SK-N-SH treated with all-trans-retinoic acid at 6 μM for 48 hours (cell line): ENCODE measurements around the gene SLC25A23.

Source experiments
- ATAC-seq: fragments of 200-7000 bp; cut with Tn5 transposase; 3 replicates; pipeline ENCODE4 v1.9.1; 2020; ENCODE audit warnings: mild to moderate bottlenecking, moderate library complexity
- ARNTL ChIP-seq: fragments of 450-650 bp; formaldehyde crosslinking; IDR thresholded peaks from 2 replicates; pipeline ENCODE4 v1.5.0; 2020; ENCODE audit warnings: low read depth, mild to moderate bottlenecking, moderate library complexity, borderline replicate concordance
- BACH2 ChIP-seq: fragments of 250-450 bp; sonication (Bioruptor Pico); IDR thresholded peaks from 2 replicates; pipeline ENCODE4 v1.9.0; 2021; ENCODE audit warnings: mild to moderate bottlenecking, borderline replicate concordance
- CREB5 ChIP-seq: fragments of 250-450 bp; sonication (Bioruptor Pico); IDR thresholded peaks from 2 replicates; pipeline ENCODE4 v1.5.1; 2020; ENCODE audit warnings: low read depth, mild to moderate bottlenecking, moderate library complexity
- CSDC2 ChIP-seq: fragments of 250-450 bp; sonication (Bioruptor Pico); IDR thresholded peaks from 2 replicates; pipeline ENCODE4 v1.5.0; 2020; ENCODE audit warnings: mild to moderate bottlenecking, moderate library complexity
- CSRNP3 ChIP-seq: fragments of 250-450 bp; sonication (Bioruptor Pico); IDR thresholded peaks from 2 replicates; pipeline ENCODE4 v1.5.1; 2021; ENCODE audit warnings: mild to moderate bottlenecking, moderate library complexity
- ESRRG ChIP-seq: fragments of 250-450 bp; sonication (Bioruptor Pico); IDR thresholded peaks from 2 replicates; pipeline ENCODE4 v1.6.1; 2021; ENCODE audit warnings: mild to moderate bottlenecking
- GLIS3 ChIP-seq: fragments of 250-450 bp; sonication (Bioruptor Pico); IDR thresholded peaks from 2 replicates; pipeline ENCODE4 v1.5.0; 2020; ENCODE audit warnings: mild to moderate bottlenecking, moderate library complexity
- ISL1 ChIP-seq: fragments of 250-450 bp; sonication (Bioruptor Pico); IDR thresholded peaks from 2 replicates; pipeline ENCODE4 v2.1.2; 2022; ENCODE audit warnings: mild to moderate bottlenecking, moderate library complexity
- OSR1 ChIP-seq: fragments of 250-450 bp; sonication (Bioruptor Pico); IDR thresholded peaks from 2 replicates; pipeline ENCODE4 v1.8.0; 2022; ENCODE audit warnings: moderate library complexity, mild to moderate bottlenecking, inconsistent platforms
- POU6F1 ChIP-seq: fragments of 250-450 bp; sonication (Bioruptor Pico); IDR thresholded peaks from 2 replicates; pipeline ENCODE4 v1.8.0; 2021; ENCODE audit warnings: low read depth, mild to moderate bottlenecking, moderate library complexity, borderline replicate concordance
- PPARA ChIP-seq: fragments of 250-450 bp; sonication (Bioruptor Pico); IDR thresholded peaks from 2 replicates; pipeline ENCODE4 v1.5.0; 2020; ENCODE audit warnings: mild to moderate bottlenecking, borderline replicate concordance
- RARB ChIP-seq: fragments of 250-450 bp; sonication (Bioruptor Pico); IDR thresholded peaks from 2 replicates; pipeline ENCODE4 v1.8.0; 2021; ENCODE audit warnings: mild to moderate bottlenecking, moderate library complexity
- SNAI2 ChIP-seq: fragments of 250-450 bp; sonication (Bioruptor Pico); IDR thresholded peaks from 2 replicates; pipeline ENCODE4 v1.5.0; 2020; ENCODE audit warnings: mild to moderate bottlenecking, moderate library complexity
- TCF4 ChIP-seq: fragments of 250-450 bp; sonication (Bioruptor Pico); IDR thresholded peaks from 2 replicates; pipeline ENCODE4 v1.8.0; 2021; ENCODE audit warnings: mild to moderate bottlenecking, moderate library complexity, borderline replicate concordance
- TOX ChIP-seq: fragments of 250-450 bp; sonication (Bioruptor Pico); IDR thresholded peaks from 2 replicates; pipeline ENCODE4 v1.8.0; 2021; ENCODE audit warnings: mild to moderate bottlenecking, moderate library complexity, borderline replicate concordance
- TSHZ2 ChIP-seq: fragments of 250-450 bp; sonication (Bioruptor Pico); IDR thresholded peaks from 2 replicates; pipeline ENCODE4 v1.5.0; 2020; ENCODE audit warnings: mild to moderate bottlenecking, moderate library complexity
- ZC3H10 ChIP-seq: fragments of 250-450 bp; sonication (Bioruptor Pico); IDR thresholded peaks from 2 replicates; pipeline ENCODE4 v1.5.1; 2021; ENCODE audit warnings: mild to moderate bottlenecking, moderate library complexity
- ZFP3 ChIP-seq: fragments of 250-450 bp; sonication (Bioruptor Pico); IDR thresholded peaks from 2 replicates; pipeline ENCODE4 v1.5.0; 2020; ENCODE audit warnings: mild to moderate bottlenecking, moderate library complexity
- ZFP30 ChIP-seq: fragments of 450-650 bp; formaldehyde crosslinking; IDR thresholded peaks from 2 replicates; pipeline ENCODE4 v1.5.0; 2022; ENCODE audit warnings: mild to moderate bottlenecking, moderate library complexity
- ZNF565 ChIP-seq: fragments of 450-650 bp; formaldehyde crosslinking; conservative IDR thresholded peaks from 2 replicates; pipeline ENCODE4 v1.5.0; 2020; ENCODE audit warnings: low read depth, mild to moderate bottlenecking, moderate library complexity
- ZNF70 ChIP-seq: fragments of 450-650 bp; formaldehyde crosslinking; IDR thresholded peaks from 2 replicates; pipeline ENCODE4 v1.5.0; 2020; ENCODE audit warnings: mild to moderate bottlenecking, moderate library complexity
- ZNF8 ChIP-seq: fragments of 450-650 bp; formaldehyde crosslinking; IDR thresholded peaks from 2 replicates; pipeline ENCODE4 v1.5.0; 2020; ENCODE audit warnings: mild to moderate bottlenecking, moderate library complexity
- TF ChIP-seq, protein P1 (sequence below): fragments of 250-450 bp; sonication (Bioruptor Pico); IDR thresholded peaks from 2 replicates; pipeline ENCODE4 v1.8.0; 2020; ENCODE audit warnings: mild to moderate bottlenecking, moderate library complexity, borderline replicate concordance

Gene SLC25A23

GRCh38 chr19:6471076-6471475, 11.5 kb upstream of the SLC25A23 start:
- TF ChIP-seq CSRNP3 (CRISPR knock-in tag) (no peak), BACH2 (CRISPR knock-in tag) (no peak), ZFP30 (CRISPR knock-in tag) (no peak), TSHZ2 (CRISPR knock-in tag) (no peak), CSDC2 (CRISPR knock-in tag) (no peak), CREB5 (CRISPR knock-in tag) (no peak), GLIS3 (CRISPR knock-in tag) (no peak), ARNTL (CRISPR knock-in tag) (no peak), ISL1 (no peak), PPARA (CRISPR knock-in tag) (no peak), ZNF565 (no peak), ZNF8 (CRISPR knock-in tag) (no peak), ZFP3 (CRISPR knock-in tag) (no peak), TCF4 (CRISPR knock-in tag) (no peak)
- TF ChIP-seq, protein P1, sequence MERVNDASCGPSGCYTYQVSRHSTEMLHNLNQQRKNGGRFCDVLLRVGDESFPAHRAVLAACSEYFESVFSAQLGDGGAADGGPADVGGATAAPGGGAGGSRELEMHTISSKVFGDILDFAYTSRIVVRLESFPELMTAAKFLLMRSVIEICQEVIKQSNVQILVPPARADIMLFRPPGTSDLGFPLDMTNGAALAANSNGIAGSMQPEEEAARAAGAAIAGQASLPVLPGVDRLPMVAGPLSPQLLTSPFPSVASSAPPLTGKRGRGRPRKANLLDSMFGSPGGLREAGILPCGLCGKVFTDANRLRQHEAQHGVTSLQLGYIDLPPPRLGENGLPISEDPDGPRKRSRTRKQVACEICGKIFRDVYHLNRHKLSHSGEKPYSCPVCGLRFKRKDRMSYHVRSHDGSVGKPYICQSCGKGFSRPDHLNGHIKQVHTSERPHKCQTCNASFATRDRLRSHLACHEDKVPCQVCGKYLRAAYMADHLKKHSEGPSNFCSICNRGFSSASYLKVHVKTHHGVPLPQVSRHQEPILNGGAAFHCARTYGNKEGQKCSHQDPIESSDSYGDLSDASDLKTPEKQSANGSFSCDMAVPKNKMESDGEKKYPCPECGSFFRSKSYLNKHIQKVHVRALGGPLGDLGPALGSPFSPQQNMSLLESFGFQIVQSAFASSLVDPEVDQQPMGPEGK (CRISPR knock-in tag): no peak
- TF ChIP-seq, all 23 proteins: peak for 0
- no peak for ATAC-seq

DNA sequence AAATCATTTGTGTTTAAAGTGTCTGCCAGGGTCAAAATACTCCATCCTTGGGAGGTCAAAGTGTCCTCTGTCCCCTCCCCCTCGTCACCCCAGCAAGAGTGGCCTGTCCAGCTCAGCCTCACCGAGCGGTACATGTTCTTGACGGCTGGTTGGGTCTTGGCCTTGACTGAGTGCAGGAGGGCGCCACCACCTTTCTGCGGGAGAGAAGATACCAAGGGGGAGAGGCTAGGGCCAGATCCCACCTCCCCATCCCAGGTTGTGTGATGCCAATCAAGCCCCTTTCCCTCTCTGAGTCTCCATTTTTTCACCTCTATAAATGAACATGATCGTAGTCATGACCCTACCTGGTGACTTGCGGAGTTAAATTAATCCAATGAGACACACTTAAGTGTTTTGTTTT, 10.6 kb upstream of the SLC25A23 start:
- TF ChIP-seq SNAI2 (CRISPR knock-in tag) (no peak), OSR1 (CRISPR knock-in tag) (no peak), CSDC2 (CRISPR knock-in tag) (no peak), ISL1 (no peak), POU6F1 (no peak), TCF4 (CRISPR knock-in tag) (no peak)
- TF ChIP-seq, all 23 proteins: peak for 0
- no peak for ATAC-seq

DNA sequence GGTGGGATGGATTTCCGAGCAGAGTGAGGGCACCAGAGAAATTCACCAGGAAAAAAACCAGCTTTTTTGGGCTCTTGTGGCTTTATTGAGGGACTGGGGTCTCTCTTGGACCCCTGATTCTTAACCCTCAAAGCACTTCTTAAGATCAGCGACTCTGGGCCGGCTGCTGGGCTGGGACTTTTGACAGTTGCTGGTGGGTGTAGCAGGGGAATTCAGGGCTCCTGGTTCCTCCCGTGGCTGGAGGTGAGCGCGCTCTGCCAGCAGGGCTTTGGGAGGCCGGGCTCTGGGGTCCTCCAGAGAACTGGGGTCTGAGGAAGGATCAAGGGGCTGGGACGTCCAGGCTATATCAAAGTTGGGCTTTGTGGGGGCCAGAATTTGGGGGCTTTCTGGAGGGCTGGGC, 7.8 kb upstream of the SLC25A23 start:
- TF ChIP-seq ZNF70 (CRISPR knock-in tag) (no peak), RARB (CRISPR knock-in tag) (no peak), CSRNP3 (CRISPR knock-in tag) (no peak), TCF4 (CRISPR knock-in tag) (no peak), ARNTL (CRISPR knock-in tag) (no peak), ESRRG (CRISPR knock-in tag) (no peak), BACH2 (CRISPR knock-in tag) (no peak), GLIS3 (CRISPR knock-in tag) (no peak), ZFP3 (CRISPR knock-in tag) (no peak), ZNF8 (CRISPR knock-in tag) (no peak), ZNF565 (no peak), TOX (CRISPR knock-in tag) (no peak), OSR1 (CRISPR knock-in tag) (no peak), ZC3H10 (CRISPR knock-in tag) (no peak), ISL1 (no peak), POU6F1 (no peak), SNAI2 (CRISPR knock-in tag) (no peak)
- TF ChIP-seq, protein P1 (CRISPR knock-in tag): no peak
- no peak for ATAC-seq
